Lower leg skin (tissue), 4 donors: ENCODE data around the gene CCT6B. TPM values are rescaled to one million over a fixed set of nuclear protein-coding genes. Genes with fewer than 3 reads are reported as not detected.

Experiments used
- DNase-seq, 2 donors: peaks; one replicate each; pipeline ENCODE4 v3.0.0-alpha.2; 2019; ENCODE audit warnings: low spot score in 2 of 2
- H3K4me3 ChIP-seq: fragments of 200-600 bp; sonication (generic); 2 replicates; pipeline ENCODE4 v1.5.1; 2017; ENCODE audit warnings: mild to moderate bottlenecking, low read depth; ENCODE audit not compliant: poor library complexity, severe bottlenecking
- POLR2A ChIP-seq, 2 donors: fragments of 450-650 bp; IDR thresholded peaks; one replicate each; pipeline ENCODE4 v1.6.1; 2016 to 2017; ENCODE audit warnings: antibody characterized with exemption in 2 of 2, mild to moderate bottlenecking in 1 of 2, moderate library complexity in 1 of 2
- WGBS, 2 donors: methylation state at CpG; one replicate each; pipeline ENCODE4 v1.1.5; 2018; 5-methylcytosine and 5-hydroxymethylcytosine counted together
- intact Hi-C: fragments of 100-400 bp; cut with DNase I; formaldehyde crosslinking; loops from one replicate; pipeline ENCODE4 v1.15.0; 2023; ENCODE audit warnings: low total_unique reads
- total RNA-seq, 4 donors: library from RNA; depleted of rRNA; stranded (reverse); fragments of >200 nt; gene quantifications; one replicate each; pipeline ENCODE4 v1.1.0, GENCODE V29; 2016
- TF ChIP-seq, protein P1 (sequence below), 3 donors: fragments of 450-650 bp; IDR thresholded peaks; one replicate each; pipeline ENCODE4 v1.5.1; 2016; ENCODE audit warnings: antibody characterized with exemption in 3 of 3, mild to moderate bottlenecking in 3 of 3, moderate library complexity in 2 of 3

CCT6B gene, protein sequence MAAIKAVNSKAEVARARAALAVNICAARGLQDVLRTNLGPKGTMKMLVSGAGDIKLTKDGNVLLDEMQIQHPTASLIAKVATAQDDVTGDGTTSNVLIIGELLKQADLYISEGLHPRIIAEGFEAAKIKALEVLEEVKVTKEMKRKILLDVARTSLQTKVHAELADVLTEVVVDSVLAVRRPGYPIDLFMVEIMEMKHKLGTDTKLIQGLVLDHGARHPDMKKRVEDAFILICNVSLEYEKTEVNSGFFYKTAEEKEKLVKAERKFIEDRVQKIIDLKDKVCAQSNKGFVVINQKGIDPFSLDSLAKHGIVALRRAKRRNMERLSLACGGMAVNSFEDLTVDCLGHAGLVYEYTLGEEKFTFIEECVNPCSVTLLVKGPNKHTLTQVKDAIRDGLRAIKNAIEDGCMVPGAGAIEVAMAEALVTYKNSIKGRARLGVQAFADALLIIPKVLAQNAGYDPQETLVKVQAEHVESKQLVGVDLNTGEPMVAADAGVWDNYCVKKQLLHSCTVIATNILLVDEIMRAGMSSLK
- total RNA-seq = 1 to 10 TPM; 1.3 to 3.4 (median 1.8) TPM

DNA sequence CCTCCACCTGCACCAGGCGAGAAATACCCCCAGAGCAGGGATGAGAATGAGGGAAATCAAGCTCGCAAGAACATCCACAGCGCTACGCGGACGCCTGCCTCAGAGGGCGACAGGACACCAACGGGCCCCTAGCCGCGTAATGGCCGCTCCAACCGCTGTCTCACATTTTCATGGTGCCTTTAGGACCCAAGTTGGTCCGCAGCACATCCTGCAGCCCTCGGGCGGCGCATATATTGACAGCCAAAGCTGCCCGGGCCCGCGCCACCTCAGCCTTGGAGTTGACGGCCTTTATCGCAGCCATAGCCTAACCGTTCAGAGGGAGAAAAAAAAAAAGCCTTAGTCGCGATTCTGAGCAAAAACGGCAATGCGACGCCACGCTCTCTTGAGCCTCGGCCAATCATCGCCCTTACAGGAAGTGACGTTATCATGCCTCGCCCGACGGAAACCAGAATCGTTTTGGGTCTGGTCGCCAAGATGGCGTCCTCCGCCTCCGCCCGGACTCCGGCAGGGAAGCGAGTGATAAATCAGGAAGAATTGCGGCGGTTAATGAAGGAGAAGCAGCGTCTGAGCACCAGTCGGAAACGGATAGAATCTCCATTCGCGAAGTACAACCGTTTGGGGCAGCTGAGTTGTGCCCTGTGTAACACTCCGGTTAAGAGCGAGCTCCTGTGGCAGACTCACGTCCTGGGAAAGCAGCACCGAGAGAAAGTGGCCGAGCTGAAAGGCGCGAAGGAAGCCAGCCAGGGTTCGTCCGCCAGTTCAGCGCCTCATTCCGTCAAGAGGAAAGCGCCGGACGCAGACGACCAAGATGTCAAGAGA lies at the start of gene CCT6B, which contains the start of gene ZNF830:
Gene CCT6B (minus strand): TSS at position 368 of the 819 bp plus-strand sequence. CDS start 67 bp downstream, at position 301.
Gene ZNF830 (plus strand): TSS at position 448 of the 819 bp plus-strand sequence. CDS start 27 bp downstream, at position 475.
- intact Hi-C loops = no loop called here
- peak within 1 kb of the TSS; percentile 93 for H3K4me3 ChIP-seq
- TF ChIP-seq, protein P1, sequence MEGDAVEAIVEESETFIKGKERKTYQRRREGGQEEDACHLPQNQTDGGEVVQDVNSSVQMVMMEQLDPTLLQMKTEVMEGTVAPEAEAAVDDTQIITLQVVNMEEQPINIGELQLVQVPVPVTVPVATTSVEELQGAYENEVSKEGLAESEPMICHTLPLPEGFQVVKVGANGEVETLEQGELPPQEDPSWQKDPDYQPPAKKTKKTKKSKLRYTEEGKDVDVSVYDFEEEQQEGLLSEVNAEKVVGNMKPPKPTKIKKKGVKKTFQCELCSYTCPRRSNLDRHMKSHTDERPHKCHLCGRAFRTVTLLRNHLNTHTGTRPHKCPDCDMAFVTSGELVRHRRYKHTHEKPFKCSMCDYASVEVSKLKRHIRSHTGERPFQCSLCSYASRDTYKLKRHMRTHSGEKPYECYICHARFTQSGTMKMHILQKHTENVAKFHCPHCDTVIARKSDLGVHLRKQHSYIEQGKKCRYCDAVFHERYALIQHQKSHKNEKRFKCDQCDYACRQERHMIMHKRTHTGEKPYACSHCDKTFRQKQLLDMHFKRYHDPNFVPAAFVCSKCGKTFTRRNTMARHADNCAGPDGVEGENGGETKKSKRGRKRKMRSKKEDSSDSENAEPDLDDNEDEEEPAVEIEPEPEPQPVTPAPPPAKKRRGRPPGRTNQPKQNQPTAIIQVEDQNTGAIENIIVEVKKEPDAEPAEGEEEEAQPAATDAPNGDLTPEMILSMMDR (IDR thresholded peaks at IDR 0.05) = no peak
- peak in 1 of 2 donors; percentile 3 for TF ChIP-seq POLR2A (IDR thresholded peaks at IDR 0.05)
- DNase-seq = peak; percentile 93 to 98
- WGBS, 2 donors = 1% methylated on average over 56 to 65 of the region's 65 CpGs

DNA sequence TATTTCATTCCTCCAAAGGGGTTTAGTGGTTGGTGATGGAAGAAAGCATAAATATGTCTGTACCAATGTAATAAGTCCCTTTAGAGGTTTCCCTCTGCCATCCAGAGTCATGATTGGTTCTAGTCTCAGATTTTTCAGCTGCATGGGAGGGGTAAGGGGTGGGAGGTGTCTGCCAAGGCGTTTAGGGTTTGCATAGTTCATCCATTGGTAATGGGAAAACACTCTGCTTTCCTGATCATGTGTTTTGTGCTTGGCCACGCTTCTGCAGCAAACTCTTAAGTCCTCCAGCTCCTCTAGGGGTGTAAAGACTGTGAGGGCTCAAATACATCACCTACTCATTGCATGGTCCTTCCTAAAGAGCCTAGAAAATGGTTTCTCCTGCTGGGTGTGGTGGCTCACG lies 48.8 kb upstream of the CCT6B start:
- no peak for DNase-seq
- 63 to 73% methylated on average over 3 of the region's 3 CpGs for WGBS, 2 donors
- intact Hi-C loops = no loop called here
- no peak for TF ChIP-seq POLR2A (IDR thresholded peaks at IDR 0.05)
- TF ChIP-seq, protein P1 (IDR thresholded peaks at IDR 0.05) = no peak
- no peak overlapping the region for H3K4me3 ChIP-seq

DNA sequence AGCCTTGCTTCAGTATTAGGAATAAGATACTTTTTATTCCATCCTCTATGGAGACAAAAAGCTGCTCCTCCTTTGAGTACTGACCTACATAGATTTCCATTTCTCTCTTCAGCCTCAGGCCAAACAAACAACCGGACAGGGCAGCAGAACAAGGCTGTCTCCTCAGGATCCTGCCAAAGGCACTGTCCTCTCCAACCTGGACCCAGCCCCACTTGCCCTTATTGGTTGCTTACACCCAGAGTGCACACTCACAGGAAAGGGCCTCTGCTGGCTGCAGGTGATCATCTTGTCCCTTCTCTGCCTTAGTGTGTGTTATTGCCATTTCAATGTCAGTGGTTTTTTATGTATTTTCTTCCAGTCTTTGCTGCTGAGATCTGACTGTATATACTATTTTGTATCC lies 45.7 kb upstream of the CCT6B start:
- WGBS, 2 donors = 74 to 93% methylated on average over 1 of the region's 1 CpG
- no peak for DNase-seq
- intact Hi-C loops = no loop called here
- H3K4me3 ChIP-seq = no peak overlapping the region
- TF ChIP-seq, protein P1 (IDR thresholded peaks at IDR 0.05) = no peak
- no peak for TF ChIP-seq POLR2A (IDR thresholded peaks at IDR 0.05)

DNA sequence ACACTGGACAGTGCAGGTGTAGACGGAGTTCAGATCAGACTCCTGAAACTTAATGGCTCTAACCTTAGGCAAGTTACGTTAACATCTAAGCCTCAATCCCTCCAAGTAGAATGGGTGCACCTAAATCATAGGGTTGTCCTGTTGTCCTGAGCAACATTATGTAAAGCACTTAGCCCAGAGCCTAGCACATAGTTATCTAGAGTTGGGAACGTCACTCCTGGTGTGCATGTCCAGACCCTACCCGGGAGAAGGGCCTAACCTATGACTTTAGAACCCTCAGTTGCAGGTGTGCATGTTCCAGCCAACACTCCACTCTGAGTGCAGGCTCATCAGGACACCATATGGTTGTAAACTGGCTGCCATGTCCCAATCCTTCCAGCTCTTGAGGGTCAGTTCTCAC lies 45.1 kb upstream of the CCT6B start:
- intact Hi-C loops = no loop called here
- WGBS, 2 donors = 80% methylated on average over 4 of the region's 4 CpGs
- H3K4me3 ChIP-seq = no peak overlapping the region
- no peak for TF ChIP-seq POLR2A (IDR thresholded peaks at IDR 0.05)
- TF ChIP-seq, protein P1 (IDR thresholded peaks at IDR 0.05) = no peak
- DNase-seq = no peak

DNA sequence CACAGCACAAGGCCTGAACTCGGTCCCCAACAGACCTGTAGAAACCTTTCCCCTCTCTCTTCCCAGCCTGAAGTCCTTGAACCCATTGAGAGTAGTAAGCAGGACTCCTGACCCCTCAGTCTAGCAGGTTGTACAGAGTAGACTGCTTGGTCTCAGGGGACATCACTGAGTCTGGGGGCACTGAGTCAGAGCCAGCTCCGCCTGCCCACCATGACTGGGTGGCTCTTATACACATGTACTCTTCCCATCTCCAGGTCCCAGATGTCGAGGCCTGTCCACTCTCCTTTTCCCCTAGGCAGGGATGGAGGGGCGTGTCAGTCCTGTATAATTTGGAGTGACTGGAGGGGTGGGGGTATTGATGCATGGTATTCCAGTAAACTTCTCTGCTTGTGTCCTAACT lies 42.5 kb upstream of the CCT6B start:
- TF ChIP-seq POLR2A (IDR thresholded peaks at IDR 0.05) = no peak
- TF ChIP-seq, protein P1 (IDR thresholded peaks at IDR 0.05) = no peak
- intact Hi-C loops = no loop called here
- 90 to 91% methylated on average over 4 of the region's 4 CpGs for WGBS, 2 donors
- no peak for DNase-seq
- no peak overlapping the region for H3K4me3 ChIP-seq
